Kidney epithelial cell (primary cell): ENCODE results near the gene KDM2A. TPM values are rescaled to one million over a fixed set of nuclear protein-coding genes. Genes with fewer than 3 reads are reported as not detected.
A peak's percentile ranks its signal among the peaks of the same experiment; 100 is the strongest.

ENCODE experiments used
- DNase-seq: peaks from one replicate; pipeline ENCODE4 v3.0.0-alpha.2; 2010; ENCODE audit warnings: low read depth
- H3K27me3 ChIP-seq: 2 replicates; pipeline ENCODE4 v1.6.0; 2011; ENCODE audit warnings: low read length; ENCODE audit not compliant: control insufficient read depth, insufficient read depth
- H3K36me3 ChIP-seq: 2 replicates; pipeline ENCODE4 v1.5.1; 2011; ENCODE audit warnings: low read length; ENCODE audit not compliant: control insufficient read depth, insufficient read depth
- H3K4me3 ChIP-seq: 2 replicates; pipeline ENCODE4 v1.5.1; 2011; ENCODE audit warnings: low read depth, mild to moderate bottlenecking, control low read depth, low read length
- total RNA-seq: library from RNA; depleted of rRNA; stranded (reverse); fragments of >200 nt; gene quantifications from 2 replicates; pipeline ENCODE4 v1.2.3, GENCODE V29; 2015
- TF ChIP-seq, protein P1 (sequence below): IDR thresholded peaks from 2 replicates; pipeline ENCODE4 v1.5.1; 2011; ENCODE audit warnings: mild to moderate bottlenecking, moderate library complexity, low read length, control low read depth, inconsistent platforms; ENCODE audit not compliant: insufficient read depth, poor library complexity, severe bottlenecking

Gene KDM2A
- 36.2 and 52.1 TPM in 2 replicates for total RNA-seq

DNA sequence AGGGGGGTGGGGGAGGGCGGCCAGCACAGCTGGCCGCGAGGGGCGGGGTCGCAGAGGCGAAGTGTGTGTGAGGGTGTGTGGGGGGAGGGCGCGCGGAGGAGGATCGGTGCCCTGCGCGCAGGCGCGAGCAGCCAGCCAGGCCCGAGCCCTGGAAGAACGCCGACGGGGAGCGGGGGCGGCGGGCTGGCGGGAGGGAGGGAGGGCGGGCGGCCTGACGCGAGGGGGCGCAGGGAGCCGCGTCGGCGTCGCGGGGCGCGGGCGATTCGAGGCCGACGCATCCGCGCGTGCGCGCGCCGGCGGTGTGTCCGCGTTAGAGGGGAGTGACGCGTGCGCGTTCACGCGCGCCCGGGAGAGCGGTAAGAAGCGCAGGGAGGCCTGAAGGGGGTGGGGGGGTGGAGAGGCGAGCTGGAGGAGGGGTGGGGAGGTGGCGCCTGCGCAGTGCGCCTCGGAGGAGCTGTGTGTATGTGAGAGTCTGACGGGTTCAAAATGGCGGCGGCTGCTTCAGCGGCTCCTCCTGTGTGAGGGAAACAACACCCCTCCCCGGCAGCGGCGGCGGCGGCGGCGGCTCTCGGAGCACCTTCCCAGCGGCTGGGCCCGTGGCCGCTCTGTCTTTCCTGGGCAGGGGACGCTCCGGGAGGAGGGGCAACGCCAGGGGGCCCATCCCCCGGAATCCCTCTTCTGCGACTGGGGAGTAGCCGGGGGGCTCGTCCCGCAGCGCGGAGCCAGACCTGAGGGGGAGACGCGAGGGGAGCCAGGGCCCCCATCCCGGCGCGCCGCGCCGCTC, at the start of gene KDM2A:
Gene KDM2A (plus strand): TSS at position 463 of the 784 bp plus-strand sequence. CDS start 2,054 bp downstream, outside the sequence.
- peak within 1 kb of the TSS; percentile 94 for H3K4me3 ChIP-seq
- TF ChIP-seq, protein P1, sequence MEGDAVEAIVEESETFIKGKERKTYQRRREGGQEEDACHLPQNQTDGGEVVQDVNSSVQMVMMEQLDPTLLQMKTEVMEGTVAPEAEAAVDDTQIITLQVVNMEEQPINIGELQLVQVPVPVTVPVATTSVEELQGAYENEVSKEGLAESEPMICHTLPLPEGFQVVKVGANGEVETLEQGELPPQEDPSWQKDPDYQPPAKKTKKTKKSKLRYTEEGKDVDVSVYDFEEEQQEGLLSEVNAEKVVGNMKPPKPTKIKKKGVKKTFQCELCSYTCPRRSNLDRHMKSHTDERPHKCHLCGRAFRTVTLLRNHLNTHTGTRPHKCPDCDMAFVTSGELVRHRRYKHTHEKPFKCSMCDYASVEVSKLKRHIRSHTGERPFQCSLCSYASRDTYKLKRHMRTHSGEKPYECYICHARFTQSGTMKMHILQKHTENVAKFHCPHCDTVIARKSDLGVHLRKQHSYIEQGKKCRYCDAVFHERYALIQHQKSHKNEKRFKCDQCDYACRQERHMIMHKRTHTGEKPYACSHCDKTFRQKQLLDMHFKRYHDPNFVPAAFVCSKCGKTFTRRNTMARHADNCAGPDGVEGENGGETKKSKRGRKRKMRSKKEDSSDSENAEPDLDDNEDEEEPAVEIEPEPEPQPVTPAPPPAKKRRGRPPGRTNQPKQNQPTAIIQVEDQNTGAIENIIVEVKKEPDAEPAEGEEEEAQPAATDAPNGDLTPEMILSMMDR, result no peak
- H3K36me3 ChIP-seq, result no peaks in the 10 kb centered on the region
- no peaks in the 10 kb centered on the region for H3K27me3 ChIP-seq
- DNase-seq, result peak; percentile 91

DNA sequence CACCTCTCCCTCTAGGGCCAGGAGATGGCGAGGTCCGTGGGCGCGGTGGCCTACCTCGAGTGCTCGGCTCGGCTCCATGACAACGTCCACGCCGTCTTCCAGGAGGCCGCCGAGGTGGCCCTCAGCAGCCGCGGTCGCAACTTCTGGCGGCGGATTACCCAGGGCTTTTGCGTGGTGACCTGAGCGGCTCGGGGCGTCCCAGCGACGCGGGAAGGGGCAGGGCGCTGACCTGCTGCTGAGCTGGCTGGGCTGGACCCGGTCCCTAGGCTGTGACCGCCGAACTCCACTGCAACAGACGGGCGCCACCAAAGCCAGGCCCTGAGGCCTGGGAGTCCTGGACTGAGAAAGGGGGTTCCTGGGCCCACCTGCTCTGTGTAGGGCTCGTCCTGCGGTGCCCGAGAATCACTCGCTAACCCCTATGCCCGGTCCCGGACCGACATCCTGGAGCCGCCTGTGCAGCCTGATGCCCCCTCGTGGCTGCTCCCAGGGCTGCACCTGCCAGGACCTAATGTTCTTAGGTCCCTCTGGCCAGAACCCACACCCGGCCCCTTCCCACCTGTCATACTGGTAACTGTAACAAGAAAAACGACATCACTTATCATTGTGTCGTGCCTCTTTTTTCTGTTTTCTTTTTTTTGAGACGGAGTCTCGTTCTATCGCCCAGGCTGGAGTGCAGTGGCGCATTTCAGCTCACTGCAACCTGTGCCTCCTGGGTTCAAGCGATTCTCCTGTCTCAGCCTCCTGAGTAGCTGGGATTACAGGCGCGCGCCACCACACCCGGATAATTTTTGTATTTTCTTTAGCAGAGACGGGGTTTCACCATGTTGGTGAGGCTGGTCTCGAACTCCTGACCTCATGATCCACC, 47.4 kb upstream of the KDM2A start:
- no peaks in the 10 kb centered on the region for H3K27me3 ChIP-seq
- TF ChIP-seq, protein P1, result peak; percentile 99
- peak overlapping the region; percentile 2 for H3K4me3 ChIP-seq
- no peak for DNase-seq
- no peaks in the 10 kb centered on the region for H3K36me3 ChIP-seq

DNA sequence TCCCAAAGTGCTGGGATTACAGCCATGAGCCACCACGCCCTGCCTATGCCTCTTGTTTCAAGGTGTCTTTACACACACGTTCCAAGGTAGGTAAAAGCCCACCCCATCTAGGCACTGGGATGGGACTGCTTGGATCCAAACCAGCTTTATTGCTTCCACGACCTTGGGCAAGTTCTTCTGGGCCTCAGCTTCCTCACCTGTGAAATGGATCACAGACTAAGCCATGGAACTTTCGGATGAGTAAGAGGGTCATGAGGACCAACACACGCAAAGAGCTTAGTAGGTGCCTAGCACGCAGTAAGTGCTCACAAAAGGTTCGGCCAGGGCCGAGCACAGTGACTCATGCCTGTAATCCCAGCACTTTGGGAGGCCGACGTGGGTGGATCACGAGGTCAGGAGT, 46.8 kb upstream of the KDM2A start:
- Histone ChIP-seq H3K36me3 (no peaks in the 10 kb centered on the region), H3K27me3 (no peaks in the 10 kb centered on the region), H3K4me3 (no peak overlapping the region)
- DNase-seq, result no peak
- TF ChIP-seq, protein P1, result no peak

DNA sequence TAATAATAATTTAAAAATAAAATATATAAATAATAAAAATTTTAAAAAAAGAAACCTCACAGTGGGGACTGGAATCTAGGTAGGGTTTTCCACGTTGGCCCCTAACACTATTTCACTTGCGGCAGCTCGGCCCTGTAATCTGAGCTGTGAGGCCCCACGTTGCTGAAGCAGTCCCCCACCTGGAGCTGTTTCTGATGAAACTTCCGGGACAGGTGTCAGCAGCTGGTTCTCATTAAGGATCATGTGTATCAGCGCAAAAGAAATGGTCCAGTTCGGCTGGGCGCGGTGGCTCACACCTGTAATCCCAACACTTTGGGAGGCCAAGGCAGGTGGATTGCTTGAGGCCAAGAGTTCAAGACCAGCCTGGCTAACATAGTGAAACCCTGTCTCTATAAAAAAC, 45.2 kb upstream of the KDM2A start:
- H3K27me3 ChIP-seq, result no peaks in the 10 kb centered on the region
- no peak overlapping the region for H3K4me3 ChIP-seq
- no peaks in the 10 kb centered on the region for H3K36me3 ChIP-seq
- TF ChIP-seq, protein P1, result no peak
- no peak for DNase-seq

DNA sequence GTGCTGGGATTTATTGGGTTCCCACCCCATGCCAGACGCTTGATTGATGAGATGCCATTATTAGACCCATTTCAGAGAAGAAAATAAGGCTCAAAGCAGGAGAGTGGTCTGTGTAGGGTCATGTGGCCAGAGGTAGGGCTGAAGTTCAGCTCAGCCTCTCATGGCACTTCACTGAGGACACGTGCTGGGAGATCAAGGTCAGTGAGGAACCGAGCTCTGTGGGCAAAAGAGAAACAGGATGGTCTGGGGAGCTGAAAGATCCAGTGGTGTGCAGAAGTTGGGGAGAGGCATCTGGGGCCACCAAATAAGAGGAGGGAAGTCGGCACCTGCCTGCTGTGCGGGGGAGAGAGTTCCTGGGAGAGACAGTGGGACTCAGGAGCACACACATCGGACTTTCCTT, 42.9 kb upstream of the KDM2A start:
- no peaks in the 10 kb centered on the region for H3K36me3 ChIP-seq
- TF ChIP-seq, protein P1, result no peak
- no peak for DNase-seq
- no peak overlapping the region for H3K4me3 ChIP-seq
- H3K27me3 ChIP-seq, result no peaks in the 10 kb centered on the region
